ENCODE data around the gene LIM2.

Gene LIM2

GRCh38 chr19:51372021-51372648 lies 15.6 kb downstream of the LIM2 start:
- Histone ChIP-seq H3K4me1 (ENCODE audit: low read depth, poor library complexity, severe bottlenecking) (no peaks in the 10 kb centered on the region), H3K9ac (no peak overlapping the region), H3K4me2 (no peak overlapping the region), H3K27ac (no peak overlapping the region), H2AFZ (ENCODE audit: low read depth) (no peak overlapping the region), H3K79me2 (ENCODE audit: insufficient read depth, low read depth) (no peaks in the 10 kb centered on the region), H4K20me1 (ENCODE audit: insufficient read depth) (no peaks in the 10 kb centered on the region), H3K36me3 (ENCODE audit: insufficient read depth) (no peaks in the 10 kb centered on the region), H3K4me3 (IDR thresholded peaks at IDR 0.05; ENCODE audit: insufficient read depth, low read depth, low read length) (no peak overlapping the region), H3K27me3 (ENCODE audit: insufficient read depth, low read depth) (no peaks in the 10 kb centered on the region)
- TF ChIP-seq CTCF (conservative IDR thresholded peaks at IDR 0.05; ENCODE audit: low read depth, low read length), result no peak

- Histone ChIP-seq H3K79me2 (ENCODE audit: insufficient read depth, low read depth) (no peaks in the 10 kb centered on the region), H2AFZ (ENCODE audit: low read depth) (no peak overlapping the region), H3K27ac (no peak overlapping the region), H4K20me1 (ENCODE audit: insufficient read depth) (no peaks in the 10 kb centered on the region), H3K4me2 (no peak overlapping the region), H3K36me3 (ENCODE audit: insufficient read depth) (no peaks in the 10 kb centered on the region), H3K4me1 (ENCODE audit: low read depth, poor library complexity, severe bottlenecking) (no peaks in the 10 kb centered on the region), H3K9ac (no peak overlapping the region), H3K27me3 (ENCODE audit: insufficient read depth, low read depth) (no peaks in the 10 kb centered on the region), H3K4me3 (IDR thresholded peaks at IDR 0.05; ENCODE audit: insufficient read depth, low read depth, low read length) (no peak overlapping the region)
- TF ChIP-seq CTCF (conservative IDR thresholded peaks at IDR 0.05; ENCODE audit: low read depth, low read length), result no peak
Observed at GRCh38 chr19:51371186-51371690, 16.5 kb downstream of the LIM2 start.

GRCh38 chr19:51370230-51370629 lies 17.5 kb downstream of the LIM2 start:
- H3K79me2 ChIP-seq (ENCODE audit: insufficient read depth, low read depth), result no peaks in the 10 kb centered on the region
- no peaks in the 10 kb centered on the region for H3K4me1 ChIP-seq (ENCODE audit: low read depth, poor library complexity, severe bottlenecking)
- no peaks in the 10 kb centered on the region for H3K36me3 ChIP-seq (ENCODE audit: insufficient read depth)
- no peaks in the 10 kb centered on the region for H4K20me1 ChIP-seq (ENCODE audit: insufficient read depth)
- H3K27ac ChIP-seq, result no peak overlapping the region
- TF ChIP-seq CTCF (conservative IDR thresholded peaks at IDR 0.05; ENCODE audit: low read depth, low read length), result no peak
- H3K9ac ChIP-seq, result no peak overlapping the region
- no peak overlapping the region for H3K4me3 ChIP-seq (IDR thresholded peaks at IDR 0.05; ENCODE audit: insufficient read depth, low read depth, low read length)
- H3K4me2 ChIP-seq, result no peak overlapping the region
- no peak overlapping the region for H2AFZ ChIP-seq (ENCODE audit: low read depth)
- no peaks in the 10 kb centered on the region for H3K27me3 ChIP-seq (ENCODE audit: insufficient read depth, low read depth)

GRCh38 chr19:51368366-51369282 lies 19.1 kb downstream of the LIM2 start, which contains the start of gene CLDND2:
Gene CLDND2 (minus strand): TSS chr19:51369003. CDS start chr19:51368577, 426 bp downstream.
- TF ChIP-seq CTCF (conservative IDR thresholded peaks at IDR 0.05; ENCODE audit: low read depth, low read length), result no peak
- Histone ChIP-seq H3K79me2 (ENCODE audit: insufficient read depth, low read depth) (no peaks in the 10 kb centered on the region), H3K36me3 (ENCODE audit: insufficient read depth) (no peaks in the 10 kb centered on the region), H3K4me1 (ENCODE audit: low read depth, poor library complexity, severe bottlenecking) (no peaks in the 10 kb centered on the region), H3K9ac (no peak within 1 kb of the TSS), H4K20me1 (ENCODE audit: insufficient read depth) (no peaks in the 10 kb centered on the region), H3K27ac (no peak within 1 kb of the TSS), H2AFZ (ENCODE audit: low read depth) (no peak within 1 kb of the TSS), H3K27me3 (ENCODE audit: insufficient read depth, low read depth) (no peaks in the 10 kb centered on the region), H3K4me2 (no peak within 1 kb of the TSS), H3K4me3 (IDR thresholded peaks at IDR 0.05; ENCODE audit: insufficient read depth, low read depth, low read length) (no peak within 1 kb of the TSS)
